Tibial nerve (tissue), 4 donors: ENCODE measurements around the gene SYT17. TPM values are rescaled to one million over a fixed set of nuclear protein-coding genes. Genes with fewer than 3 reads are reported as not detected.

Source experiments
- DNase-seq, 2 donors: peaks; one replicate each; pipeline ENCODE4 v3.0.0-alpha.2; 2019; ENCODE audit warnings: low spot score in 2 of 2
- H3K27ac ChIP-seq, 4 donors: fragments of 200-600 bp; sonication (generic) in 3 of 4; one replicate each; pipeline ENCODE4 v1.5.1; 2017 to 2019; ENCODE audit warnings: mild to moderate bottlenecking in 1 of 4
- H3K27me3 ChIP-seq, 2 donors: fragments of 200-600 bp; sonication (generic) in 1 of 2; one replicate each; pipeline versions ENCODE4 v1.5.1 to v1.6.0; 2017 to 2019
- H3K36me3 ChIP-seq, 3 donors: fragments of 200-600 bp; sonication (generic); one replicate each; pipeline ENCODE4 v1.5.1; 2018 to 2019
- H3K4me1 ChIP-seq, 4 donors: fragments of 200-600 bp; sonication (generic) in 3 of 4; one replicate each; pipeline ENCODE4 v1.5.1; 2017 to 2019
- H3K4me3 ChIP-seq, 4 donors: fragments of 200-600 bp; sonication (generic) in 3 of 4; one replicate each; pipeline ENCODE4 v1.5.1; 2017 to 2019; ENCODE audit warnings: mild to moderate bottlenecking in 1 of 4, moderate library complexity in 1 of 4
- H3K9me3 ChIP-seq, 4 donors: fragments of 200-600 bp; sonication (generic) in 3 of 4; one replicate each; pipeline ENCODE4 v1.5.1; 2017 to 2019
- EP300 ChIP-seq, 2 donors: sonication (generic); formaldehyde crosslinking; IDR thresholded peaks; one replicate each; pipeline ENCODE4 v1.6.1; 2017; ENCODE audit warnings: antibody characterized with exemption in 2 of 2, mild to moderate bottlenecking in 1 of 2
- POLR2A ChIP-seq, 2 donors: fragments of 450-650 bp; IDR thresholded peaks; one replicate each; pipeline ENCODE4 v1.6.1; 2017; ENCODE audit warnings: antibody characterized with exemption in 2 of 2, mild to moderate bottlenecking in 2 of 2, moderate library complexity in 2 of 2
- WGBS, 2 donors: methylation state at CpG; one replicate each; pipeline ENCODE4 v1.1.5; 2018; 5-methylcytosine and 5-hydroxymethylcytosine counted together
- total RNA-seq, 4 donors: library from RNA; depleted of rRNA; stranded (reverse); fragments of >200 nt; gene quantifications; one replicate each; pipeline ENCODE4 v1.1.0, GENCODE V29; 2016
- TF ChIP-seq, protein P1 (sequence below), 5 experiments: fragments of 200-600 bp in 3 of 5; fragments of 450-650 bp in 2 of 5; sonication (generic) in 3 of 5; IDR thresholded peaks; one replicate each; pipeline ENCODE4 v1.5.1; 2016 to 2019; ENCODE audit warnings: antibody characterized with exemption in 5 of 5, mild to moderate bottlenecking in 3 of 5, moderate library complexity in 2 of 5

Gene SYT17
- total RNA-seq, 4 donors from 2014 or later = 8.1 to 33.9 (median 12.7) TPM

DNA sequence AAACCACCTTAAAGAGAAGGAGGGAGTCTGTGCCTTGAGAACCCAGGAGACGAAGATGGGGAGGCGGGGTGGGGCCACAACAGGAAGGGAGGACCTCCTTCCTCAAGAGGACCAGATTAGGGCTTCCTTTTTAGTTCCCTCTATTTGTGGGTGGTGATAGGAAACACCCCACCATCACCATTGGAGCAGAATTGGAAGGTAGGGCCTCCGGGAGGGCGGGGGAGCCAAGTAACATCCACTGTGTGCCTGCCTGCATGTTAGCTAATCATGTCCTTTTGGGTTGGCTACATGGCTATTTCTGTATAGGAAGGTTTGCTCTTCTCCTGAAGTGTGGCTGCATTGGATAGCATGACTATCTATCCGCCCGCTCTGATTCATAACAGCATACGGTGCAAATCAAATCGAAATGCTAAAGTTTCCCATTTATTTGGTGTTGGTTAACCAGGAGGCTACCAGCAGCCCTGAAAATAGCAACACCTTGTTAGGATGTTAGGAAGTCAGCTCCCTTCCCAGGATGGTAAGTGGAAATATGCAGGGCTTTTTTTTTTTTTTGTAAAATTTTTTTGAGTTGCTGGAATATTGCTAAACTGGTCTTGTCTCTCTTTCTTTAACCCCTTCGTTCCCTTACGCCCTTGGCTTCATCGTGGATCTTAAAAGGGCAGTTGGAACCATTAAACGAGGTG, 4.2 kb downstream of the SYT17 start:
- peaks cover 0 to 25% of the 10 kb centered on the region in 2 donors for H3K27me3 ChIP-seq
- WGBS, 2 donors = 79 to 83% methylated on average over 12 of the region's 12 CpGs
- H3K36me3 ChIP-seq = no peaks in the 10 kb centered on the region
- H3K9me3 ChIP-seq = no peaks in the 10 kb centered on the region
- H3K4me1 ChIP-seq = peaks cover 0 to 23% (median 14%) of the 10 kb centered on the region in 4 donors
- H3K4me3 ChIP-seq = no peak overlapping the region
- no peak overlapping the region for H3K27ac ChIP-seq
- TF ChIP-seq EP300 (IDR thresholded peaks at IDR 0.05) = no peak
- TF ChIP-seq, protein P1, sequence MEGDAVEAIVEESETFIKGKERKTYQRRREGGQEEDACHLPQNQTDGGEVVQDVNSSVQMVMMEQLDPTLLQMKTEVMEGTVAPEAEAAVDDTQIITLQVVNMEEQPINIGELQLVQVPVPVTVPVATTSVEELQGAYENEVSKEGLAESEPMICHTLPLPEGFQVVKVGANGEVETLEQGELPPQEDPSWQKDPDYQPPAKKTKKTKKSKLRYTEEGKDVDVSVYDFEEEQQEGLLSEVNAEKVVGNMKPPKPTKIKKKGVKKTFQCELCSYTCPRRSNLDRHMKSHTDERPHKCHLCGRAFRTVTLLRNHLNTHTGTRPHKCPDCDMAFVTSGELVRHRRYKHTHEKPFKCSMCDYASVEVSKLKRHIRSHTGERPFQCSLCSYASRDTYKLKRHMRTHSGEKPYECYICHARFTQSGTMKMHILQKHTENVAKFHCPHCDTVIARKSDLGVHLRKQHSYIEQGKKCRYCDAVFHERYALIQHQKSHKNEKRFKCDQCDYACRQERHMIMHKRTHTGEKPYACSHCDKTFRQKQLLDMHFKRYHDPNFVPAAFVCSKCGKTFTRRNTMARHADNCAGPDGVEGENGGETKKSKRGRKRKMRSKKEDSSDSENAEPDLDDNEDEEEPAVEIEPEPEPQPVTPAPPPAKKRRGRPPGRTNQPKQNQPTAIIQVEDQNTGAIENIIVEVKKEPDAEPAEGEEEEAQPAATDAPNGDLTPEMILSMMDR (IDR thresholded peaks at IDR 0.05) = no peak
- TF ChIP-seq POLR2A (IDR thresholded peaks at IDR 0.05) = no peak
- DNase-seq = no peak

DNA sequence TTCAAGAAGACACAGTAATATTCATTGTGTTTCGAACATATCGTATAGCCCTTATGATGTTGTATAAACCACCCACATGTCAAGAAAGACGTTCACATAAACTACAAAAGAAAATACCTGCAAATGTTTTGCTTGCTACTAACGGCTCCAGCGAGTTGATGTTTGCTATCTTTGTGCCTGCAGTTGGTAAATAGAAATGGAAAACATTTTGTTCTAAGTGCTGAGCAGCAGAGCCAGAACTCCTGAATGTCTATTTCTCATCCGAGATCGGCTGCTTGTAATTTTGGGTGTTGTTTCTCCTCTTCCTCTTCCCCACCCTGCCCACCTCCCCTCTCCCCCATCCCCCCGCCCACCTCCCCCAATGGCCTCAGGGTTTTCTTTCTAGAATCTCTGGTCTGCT, 5.0 kb downstream of the SYT17 start:
- Histone ChIP-seq H3K9me3 (no peaks in the 10 kb centered on the region), H3K4me1 (peaks cover 0 to 15% (median 10%) of the 10 kb centered on the region in 4 donors), H3K36me3 (no peaks in the 10 kb centered on the region), H3K27ac (no peak overlapping the region), H3K4me3 (no peak overlapping the region), H3K27me3 (peaks cover 0 to 20% of the 10 kb centered on the region in 2 donors)
- DNase-seq = no peak
- TF ChIP-seq, protein P1 (IDR thresholded peaks at IDR 0.05) = no peak
- TF ChIP-seq EP300 (IDR thresholded peaks at IDR 0.05) = no peak
- 51% methylated on average over 8 of the region's 8 CpGs for WGBS, 2 donors

DNA sequence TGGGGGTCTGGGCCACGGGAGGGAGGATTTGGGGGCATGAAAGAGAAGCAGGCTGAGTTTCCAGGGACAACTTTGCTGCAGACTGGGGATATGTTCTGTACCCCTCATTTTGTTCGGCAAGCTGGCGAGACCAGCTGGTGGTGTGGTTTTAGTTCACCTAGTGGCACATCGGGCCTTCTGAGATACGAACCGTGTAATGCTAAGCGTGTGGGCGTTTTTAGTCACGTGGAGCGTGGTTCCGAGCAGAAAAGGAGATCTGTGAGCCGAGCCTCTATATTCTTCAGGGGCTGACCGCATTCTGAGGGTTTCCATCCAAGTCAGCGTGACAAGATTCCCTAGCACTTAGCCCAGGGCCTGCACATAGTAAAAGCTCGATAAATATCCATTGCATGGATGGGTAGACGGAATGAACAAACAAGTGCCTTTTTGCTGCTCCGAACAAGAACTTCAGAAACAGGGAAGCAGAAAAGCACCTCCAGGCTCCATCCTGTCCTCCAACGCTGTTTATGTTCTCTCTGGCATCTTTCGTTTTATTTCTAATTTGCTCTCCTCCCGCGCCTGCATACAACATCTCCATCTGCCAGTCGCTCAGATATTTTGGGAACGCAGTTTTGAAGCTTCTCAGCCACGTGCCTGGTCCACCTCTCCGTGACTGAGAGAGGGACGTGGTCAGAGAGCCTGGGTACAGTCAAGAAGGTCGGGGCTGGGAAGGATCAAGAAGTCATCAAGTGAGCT, 5.8 kb downstream of the SYT17 start:
- 78 to 82% methylated on average over 27 of the region's 27 CpGs for WGBS, 2 donors
- H3K9me3 ChIP-seq = no peaks in the 10 kb centered on the region
- H3K4me1 ChIP-seq = peaks cover 0 to 7% (median 2%) of the 10 kb centered on the region in 4 donors
- H3K4me3 ChIP-seq = no peak overlapping the region
- no peak for DNase-seq
- TF ChIP-seq EP300 (IDR thresholded peaks at IDR 0.05) (no peak), POLR2A (IDR thresholded peaks at IDR 0.05) (no peak)
- TF ChIP-seq, protein P1 (IDR thresholded peaks at IDR 0.05) = no peak
- H3K36me3 ChIP-seq = no peaks in the 10 kb centered on the region
- H3K27me3 ChIP-seq = peaks cover 0 to 13% of the 10 kb centered on the region in 2 donors
- peak overlapping the region in 1 of 4 donors; percentile 17 for H3K27ac ChIP-seq

DNA sequence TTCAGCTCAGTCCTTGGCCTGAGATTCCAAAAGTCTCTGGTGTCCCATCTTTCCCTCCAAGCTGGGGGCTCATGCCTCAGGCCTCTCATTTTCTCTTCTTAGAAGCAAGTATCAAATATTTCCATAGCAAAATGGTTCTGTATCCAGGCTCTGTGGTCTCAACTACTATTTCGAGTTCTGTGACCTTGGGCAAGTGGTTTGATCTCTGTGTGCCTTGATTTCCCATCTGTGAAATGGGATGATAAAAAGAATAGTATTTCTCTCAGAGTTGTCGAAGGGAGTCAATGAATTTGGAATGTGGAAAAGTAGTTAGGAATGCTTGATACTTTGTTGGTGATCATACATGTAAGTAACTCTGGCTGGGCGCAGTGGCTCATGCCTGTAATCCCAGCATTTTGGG, 6.4 kb downstream of the SYT17 start:
- Histone ChIP-seq H3K4me1 (peaks cover 0 to under 1% (median 0%) of the 10 kb centered on the region in 4 donors), H3K27ac (no peak overlapping the region), H3K36me3 (no peaks in the 10 kb centered on the region), H3K4me3 (no peak overlapping the region), H3K27me3 (peaks cover 0 to 6% of the 10 kb centered on the region in 2 donors), H3K9me3 (no peaks in the 10 kb centered on the region)
- TF ChIP-seq POLR2A (IDR thresholded peaks at IDR 0.05) (no peak), EP300 (IDR thresholded peaks at IDR 0.05) (no peak)
- TF ChIP-seq, protein P1 (IDR thresholded peaks at IDR 0.05) = no peak
- 91 to 94% methylated on average over 3 of the region's 3 CpGs for WGBS, 2 donors
- no peak for DNase-seq
